GM18505 (cell line): ENCODE measurements around the gene PLXDC2.
"Not testable (repeated sequence)": the region's sequence is repeated elsewhere in the genome, so short reads cannot be mapped to it uniquely, and the experiment has no call there.

Experiments used
- ATAC-seq: cut with Tn5 transposase; IDR thresholded peaks from one replicate; pipeline ENCODE4 v1.9.1; 2021; ENCODE audit not compliant: unreplicated experiment
- POLR2A ChIP-seq: IDR thresholded peaks from 4 replicates; pipeline ENCODE4 v1.6.1; 2011; ENCODE audit warnings: borderline replicate concordance; ENCODE audit not compliant: insufficient read depth, insufficient read length; ENCODE audit errors: extremely low read depth

PLXDC2 gene

GRCh38 chr10:20013991-20014750 lies 197.9 kb downstream of the PLXDC2 start:
- no peak for TF ChIP-seq POLR2A
- no peak for ATAC-seq

GRCh38 chr10:20017961-20018360 lies 201.7 kb downstream of the PLXDC2 start:
- no peak for ATAC-seq
- no peak for TF ChIP-seq POLR2A

- ATAC-seq = no peak
- TF ChIP-seq POLR2A = no peak
Observed at GRCh38 chr10:20020677-20021076, 204.4 kb downstream of the PLXDC2 start.

- TF ChIP-seq POLR2A = no peak
- ATAC-seq = no peak
Observed at GRCh38 chr10:20029523-20029922, 213.3 kb downstream of the PLXDC2 start.

- no peak for TF ChIP-seq POLR2A
- ATAC-seq = no peak
Observed at GRCh38 chr10:20033476-20033875, 217.2 kb downstream of the PLXDC2 start.

- TF ChIP-seq POLR2A = no peak
- no peak for ATAC-seq
Observed at GRCh38 chr10:20034732-20035131, 218.5 kb downstream of the PLXDC2 start.

GRCh38 chr10:20040012-20040411 lies 223.8 kb downstream of the PLXDC2 start:
- TF ChIP-seq POLR2A = no peak
- no peak for ATAC-seq

GRCh38 chr10:20041931-20042330 lies 225.7 kb downstream of the PLXDC2 start:
- no peak for ATAC-seq

GRCh38 chr10:20045100-20045499 lies 228.9 kb downstream of the PLXDC2 start:
- ATAC-seq = not testable (repeated sequence)

More at GRCh38 chr10:20041931-20042330, 225.7 kb downstream of the PLXDC2 start:
- no peak for TF ChIP-seq POLR2A

GRCh38 chr10:20048161-20048560 lies 231.9 kb downstream of the PLXDC2 start:
- no peak for ATAC-seq
- TF ChIP-seq POLR2A = no peak

GRCh38 chr10:20058135-20058534 lies 241.9 kb downstream of the PLXDC2 start:
- no peak for TF ChIP-seq POLR2A
- ATAC-seq = no peak

GRCh38 chr10:20059084-20059835 lies 243.0 kb downstream of the PLXDC2 start:
- no peak for ATAC-seq
- TF ChIP-seq POLR2A = no peak

- ATAC-seq = no peak
- no peak for TF ChIP-seq POLR2A
Observed at GRCh38 chr10:20065814-20066213, 249.6 kb downstream of the PLXDC2 start.

GRCh38 chr10:20073167-20073566 lies 256.9 kb downstream of the PLXDC2 start:
- no peak for TF ChIP-seq POLR2A

More at GRCh38 chr10:20073167-20073566, 256.9 kb downstream of the PLXDC2 start:
- ATAC-seq = no peak
